ENCODE results near the gene FAM180A.

Gene FAM180A

DNA sequence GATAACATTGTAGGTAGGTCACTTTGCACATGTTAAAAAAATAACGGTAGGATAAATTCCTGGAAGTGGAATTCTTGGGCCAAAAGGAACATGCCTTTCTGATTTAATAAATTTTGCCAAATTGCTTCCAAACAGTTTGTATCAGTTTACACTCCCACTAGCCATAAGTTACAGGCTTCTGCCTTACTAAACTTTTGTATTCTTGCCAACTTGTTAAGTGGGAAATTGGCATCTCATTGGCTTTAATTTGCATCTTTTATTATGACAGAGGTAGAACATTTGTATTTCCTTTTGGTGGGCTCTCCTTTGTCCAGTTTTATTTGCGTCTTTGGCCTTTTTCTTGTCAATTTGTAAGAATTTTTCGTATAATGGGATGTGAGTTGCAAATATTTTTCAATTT, 38.3 kb upstream of the FAM180A start:
- no peak for DNase-seq
- TF ChIP-seq, protein P1, sequence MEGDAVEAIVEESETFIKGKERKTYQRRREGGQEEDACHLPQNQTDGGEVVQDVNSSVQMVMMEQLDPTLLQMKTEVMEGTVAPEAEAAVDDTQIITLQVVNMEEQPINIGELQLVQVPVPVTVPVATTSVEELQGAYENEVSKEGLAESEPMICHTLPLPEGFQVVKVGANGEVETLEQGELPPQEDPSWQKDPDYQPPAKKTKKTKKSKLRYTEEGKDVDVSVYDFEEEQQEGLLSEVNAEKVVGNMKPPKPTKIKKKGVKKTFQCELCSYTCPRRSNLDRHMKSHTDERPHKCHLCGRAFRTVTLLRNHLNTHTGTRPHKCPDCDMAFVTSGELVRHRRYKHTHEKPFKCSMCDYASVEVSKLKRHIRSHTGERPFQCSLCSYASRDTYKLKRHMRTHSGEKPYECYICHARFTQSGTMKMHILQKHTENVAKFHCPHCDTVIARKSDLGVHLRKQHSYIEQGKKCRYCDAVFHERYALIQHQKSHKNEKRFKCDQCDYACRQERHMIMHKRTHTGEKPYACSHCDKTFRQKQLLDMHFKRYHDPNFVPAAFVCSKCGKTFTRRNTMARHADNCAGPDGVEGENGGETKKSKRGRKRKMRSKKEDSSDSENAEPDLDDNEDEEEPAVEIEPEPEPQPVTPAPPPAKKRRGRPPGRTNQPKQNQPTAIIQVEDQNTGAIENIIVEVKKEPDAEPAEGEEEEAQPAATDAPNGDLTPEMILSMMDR (IDR thresholded peaks at IDR 0.05), result no peak
- intact Hi-C loops (cut with DNase I; ENCODE audit: low total_unique reads), result no loop called here
- Histone ChIP-seq H3K4me3 (no peak overlapping the region), H3K36me3 (no peaks in the 10 kb centered on the region), H3K27ac (no peak overlapping the region), H3K9me3 (no peaks in the 10 kb centered on the region), H3K27me3 (no peaks in the 10 kb centered on the region), H3K4me1 (no peaks in the 10 kb centered on the region)

DNA sequence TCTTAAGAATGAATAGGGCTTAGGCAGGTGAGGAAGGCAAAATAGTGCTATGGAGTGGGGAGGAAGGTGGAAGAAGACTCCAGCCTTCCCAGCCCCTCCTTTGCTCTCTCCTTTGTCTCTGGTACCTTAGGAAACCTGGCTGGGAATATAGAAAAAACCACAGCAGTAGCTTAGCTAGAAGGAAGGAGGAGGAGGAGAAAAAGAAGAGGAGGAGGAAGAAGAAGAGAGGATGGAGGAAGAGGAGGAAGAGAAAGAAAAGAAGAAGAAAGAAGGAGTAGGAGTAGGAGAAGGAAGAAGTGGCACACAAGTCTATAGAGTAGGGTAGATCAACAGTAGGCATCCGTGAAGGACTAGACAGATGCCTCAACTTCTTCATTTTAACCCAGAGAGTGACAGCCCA, 36.5 kb upstream of the FAM180A start:
- no peaks in the 10 kb centered on the region for H3K27me3 ChIP-seq
- no peak overlapping the region for H3K4me3 ChIP-seq
- H3K36me3 ChIP-seq, result no peaks in the 10 kb centered on the region
- no peak overlapping the region for H3K27ac ChIP-seq
- intact Hi-C loops (cut with DNase I; ENCODE audit: low total_unique reads), result no loop called here
- no peak for DNase-seq
- H3K9me3 ChIP-seq, result no peaks in the 10 kb centered on the region
- TF ChIP-seq, protein P1 (IDR thresholded peaks at IDR 0.05), result no peak
- no peaks in the 10 kb centered on the region for H3K4me1 ChIP-seq

DNA sequence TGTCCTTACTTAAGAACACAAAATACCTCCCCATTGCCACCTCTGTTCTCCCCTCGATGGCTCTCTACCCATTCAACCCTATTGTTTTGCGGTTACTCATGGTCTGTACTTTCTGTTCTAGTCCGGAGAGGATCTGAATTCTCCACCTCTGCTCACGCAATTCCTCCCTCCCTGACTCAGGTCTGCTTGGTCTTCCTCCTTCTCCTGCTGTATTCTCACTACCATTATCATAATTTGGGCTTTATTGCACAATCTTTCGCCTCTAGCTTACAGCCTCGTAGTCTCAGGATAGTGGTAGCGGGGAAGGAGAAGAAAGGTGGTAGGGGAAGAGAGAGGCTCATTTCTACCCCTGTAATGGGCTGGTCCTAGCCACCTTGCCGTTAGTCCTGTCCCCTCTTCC, 35.4 kb upstream of the FAM180A start:
- no peak overlapping the region for H3K4me3 ChIP-seq
- H3K27me3 ChIP-seq, result no peaks in the 10 kb centered on the region
- intact Hi-C loops (cut with DNase I; ENCODE audit: low total_unique reads), result no loop called here
- no peaks in the 10 kb centered on the region for H3K4me1 ChIP-seq
- no peaks in the 10 kb centered on the region for H3K9me3 ChIP-seq
- no peak overlapping the region for H3K27ac ChIP-seq
- no peaks in the 10 kb centered on the region for H3K36me3 ChIP-seq
- TF ChIP-seq, protein P1 (IDR thresholded peaks at IDR 0.05), result no peak
- no peak for DNase-seq

DNA sequence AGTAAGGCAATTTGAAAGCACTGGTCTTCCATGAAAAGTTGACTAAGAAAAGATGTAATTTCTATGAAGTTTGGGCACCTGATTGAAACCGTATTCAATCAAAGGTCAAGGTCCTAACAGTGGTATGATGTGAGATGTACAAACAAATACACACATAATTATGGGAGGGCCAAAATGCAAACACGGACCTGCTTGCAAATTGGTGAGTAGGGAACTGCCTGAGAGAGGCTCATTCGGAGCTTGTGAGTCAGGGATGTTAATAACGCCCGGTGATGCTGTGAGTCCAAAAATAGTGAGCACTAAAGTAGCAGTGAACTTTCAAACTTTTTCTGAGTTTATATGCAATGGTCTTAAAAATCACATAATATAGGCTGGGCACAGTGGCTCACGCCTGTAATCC, 34.2 kb upstream of the FAM180A start:
- intact Hi-C loops (cut with DNase I; ENCODE audit: low total_unique reads), result no loop called here
- DNase-seq, result no peak

DNA sequence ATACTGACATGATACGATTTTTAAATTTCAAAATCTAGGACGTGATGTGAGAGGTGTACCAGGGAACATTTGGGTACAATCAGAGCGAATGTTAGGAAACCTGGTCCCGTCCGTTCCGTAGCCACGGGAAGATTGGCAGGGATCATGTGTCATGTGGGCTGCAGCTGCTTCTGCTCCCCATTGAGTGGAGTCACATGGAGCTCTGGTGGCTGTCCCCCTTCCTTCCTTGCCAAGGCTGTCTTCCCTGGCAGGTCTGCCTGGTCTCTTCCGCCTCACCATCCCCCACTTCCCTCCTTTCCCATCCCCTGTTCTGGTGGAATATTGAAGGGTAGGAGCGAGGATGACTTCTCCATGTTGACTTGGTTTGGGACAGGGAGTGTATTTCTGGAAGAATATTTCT, 33.8 kb upstream of the FAM180A start:
- DNase-seq, result no peak
- no peaks in the 10 kb centered on the region for H3K27me3 ChIP-seq
- intact Hi-C loops (cut with DNase I; ENCODE audit: low total_unique reads), result no loop called here
- no peaks in the 10 kb centered on the region for H3K4me1 ChIP-seq
- H3K36me3 ChIP-seq, result no peaks in the 10 kb centered on the region
- H3K27ac ChIP-seq, result no peak overlapping the region
- H3K9me3 ChIP-seq, result peaks cover 0 to 8% (median 0%) of the 10 kb centered on the region in 3 donors
- no peak overlapping the region for H3K4me3 ChIP-seq
- TF ChIP-seq, protein P1 (IDR thresholded peaks at IDR 0.05), result no peak

More for the DNA sequence above, 34.2 kb upstream of the FAM180A start:
- H3K36me3 ChIP-seq, result no peaks in the 10 kb centered on the region
- no peak overlapping the region for H3K4me3 ChIP-seq
- no peak overlapping the region for H3K27ac ChIP-seq
- no peaks in the 10 kb centered on the region for H3K27me3 ChIP-seq
- H3K9me3 ChIP-seq, result peaks cover 0 to 7% (median 0%) of the 10 kb centered on the region in 3 donors
- no peaks in the 10 kb centered on the region for H3K4me1 ChIP-seq
- TF ChIP-seq, protein P1 (IDR thresholded peaks at IDR 0.05), result no peak
